CD4-positive, alpha-beta T cell treated with Interleukin-2 at 100 ng/mL for 4 hours (primary cell): ENCODE results near the gene AP3B1.
"Not testable (repeated sequence)": the region's sequence is repeated elsewhere in the genome, so short reads cannot be mapped to it uniquely, and the experiment has no call there.

Experiments
- DNase-seq: peaks from one replicate; pipeline ENCODE4 v3.0.0-alpha.2; 2020; ENCODE audit warnings: low spot score

AP3B1 gene

DNA sequence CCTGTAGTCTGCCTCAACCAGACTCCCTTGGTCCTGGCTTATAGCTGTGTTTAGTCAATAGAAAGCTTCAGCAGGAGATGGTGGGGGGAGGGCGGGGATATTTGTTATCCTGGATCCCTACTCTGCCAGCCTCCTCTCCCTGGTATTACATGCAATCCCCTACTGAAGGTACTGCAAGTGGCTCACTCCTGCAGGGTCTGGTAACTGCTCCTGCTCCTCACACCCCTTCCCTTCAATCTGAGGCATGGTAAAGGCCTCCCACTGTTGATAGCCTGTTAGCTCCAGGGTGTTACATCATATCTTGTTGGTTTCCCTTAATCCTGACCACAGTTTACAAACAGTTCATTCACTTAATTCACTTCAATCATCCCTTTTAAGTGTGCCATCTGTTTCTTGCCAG is 137.5 kb downstream of the AP3B1 start:
- DNase-seq, result no peak

GRCh38 chr5:78151594-78152271 is 142.8 kb downstream of the AP3B1 start:
- DNase-seq, result no peak

GRCh38 chr5:78137290-78137689 is 157.2 kb downstream of the AP3B1 start:
- DNase-seq, result no peak

DNA sequence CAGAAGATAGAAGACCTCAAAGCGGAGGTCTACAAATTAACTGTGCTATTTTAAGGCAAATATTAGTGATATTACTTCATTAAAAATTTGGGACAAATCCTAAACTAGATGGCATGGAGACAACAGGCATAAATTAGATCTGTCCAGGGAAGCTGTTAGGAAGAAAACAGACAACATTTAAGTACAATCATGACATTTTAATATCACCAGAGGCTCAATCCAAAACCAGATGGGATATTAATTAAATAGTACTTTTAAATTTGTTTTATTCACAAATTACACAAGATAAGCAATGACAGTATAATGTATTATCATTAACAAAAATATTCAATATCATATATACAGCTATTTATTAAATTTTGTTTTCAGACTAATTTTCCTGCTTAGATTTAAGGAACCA is 161.1 kb downstream of the AP3B1 start:
- no peak for DNase-seq

- no peak for DNase-seq
Measured at GRCh38 chr5:78132507-78132906, 162.0 kb downstream of the AP3B1 start.

DNA sequence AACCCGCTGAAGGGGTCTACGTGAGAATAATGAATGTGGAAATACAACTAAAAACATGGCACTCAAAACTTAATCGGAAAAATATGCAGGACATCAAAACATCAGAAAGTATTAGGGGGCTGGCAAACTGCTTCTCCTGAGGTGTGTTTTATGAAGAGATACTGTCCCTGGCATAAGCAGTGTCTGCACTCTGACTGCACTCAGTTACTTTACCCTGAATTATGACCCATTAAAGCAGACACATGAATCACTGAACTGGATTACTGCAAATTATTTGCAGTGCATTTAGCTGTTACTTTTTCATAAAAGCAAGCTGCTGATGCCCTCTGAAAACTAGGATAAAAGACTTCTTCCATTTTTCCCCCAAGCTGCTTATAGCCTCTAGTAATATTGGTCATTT is 164.9 kb downstream of the AP3B1 start:
- no peak for DNase-seq

DNA sequence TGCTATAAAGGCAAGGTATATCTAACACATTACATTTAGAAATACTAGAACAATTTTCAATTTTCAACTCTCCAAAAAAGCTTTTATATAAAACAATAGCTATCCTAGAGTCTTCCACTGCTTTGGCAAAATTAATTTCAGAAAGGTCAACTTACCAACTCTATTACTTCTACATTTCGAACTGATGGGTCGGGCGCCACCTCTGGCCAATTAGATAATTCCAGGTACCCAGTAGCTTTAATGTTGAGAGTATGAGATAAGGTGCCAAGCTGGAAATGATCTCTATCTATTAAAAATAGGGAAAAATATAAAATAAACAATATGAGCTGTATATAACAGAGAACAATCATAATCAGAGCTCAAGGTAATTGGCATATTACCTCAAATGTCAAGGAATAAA is 166.6 kb downstream of the AP3B1 start:
- DNase-seq, result no peak

- DNase-seq, result no peak
Measured at GRCh38 chr5:78126536-78126935, 168.0 kb downstream of the AP3B1 start.

DNA sequence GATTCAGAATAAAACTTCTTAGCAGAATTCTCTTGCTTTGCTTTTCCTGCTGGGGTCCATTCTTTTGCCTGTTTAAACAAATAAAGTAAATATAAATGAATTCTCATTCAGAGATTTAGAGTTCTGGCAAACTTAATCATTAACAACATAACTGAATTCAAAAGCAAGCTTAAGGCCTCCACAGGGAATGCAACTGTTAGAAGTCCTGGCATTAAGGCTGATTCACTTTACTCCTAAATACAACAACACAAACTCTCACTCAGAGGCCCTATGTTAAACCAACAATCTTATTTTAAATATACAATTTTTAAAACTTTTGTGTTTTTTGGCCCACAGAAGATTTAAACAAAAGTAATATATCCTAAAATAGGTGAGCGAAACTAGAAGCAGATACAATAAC is 178.3 kb downstream of the AP3B1 start:
- DNase-seq, result no peak

- no peak for DNase-seq
Measured at GRCh38 chr5:78113689-78114264, 180.7 kb downstream of the AP3B1 start.

DNA sequence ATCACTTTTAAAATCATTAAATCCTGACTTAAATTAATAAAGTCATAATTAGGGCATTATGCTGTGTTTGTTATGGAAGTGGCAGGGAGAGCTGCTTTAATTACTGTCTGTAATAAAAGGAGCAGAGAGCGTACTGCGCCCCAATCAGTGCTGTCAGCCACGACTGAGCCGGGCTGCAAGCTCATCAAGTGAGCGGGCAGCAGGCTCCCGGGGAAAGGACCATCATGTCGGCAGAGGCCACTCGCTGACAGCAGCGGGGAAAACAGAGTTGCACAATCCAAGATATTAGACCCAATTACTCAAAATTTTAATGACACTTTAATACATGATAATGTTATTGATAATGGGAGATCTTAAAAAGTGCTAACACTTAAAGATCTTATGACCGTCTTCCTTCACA is 181.6 kb downstream of the AP3B1 start:
- no peak for DNase-seq

GRCh38 chr5:78109891-78110324 is 184.6 kb downstream of the AP3B1 start:
- no peak for DNase-seq

GRCh38 chr5:78108564-78108963 is 185.9 kb downstream of the AP3B1 start:
- DNase-seq, result no peak

GRCh38 chr5:78103232-78103918 is 191.1 kb downstream of the AP3B1 start:
- no peak for DNase-seq

- no peak for DNase-seq
Measured at GRCh38 chr5:78102500-78102899, 192.0 kb downstream of the AP3B1 start.

DNA sequence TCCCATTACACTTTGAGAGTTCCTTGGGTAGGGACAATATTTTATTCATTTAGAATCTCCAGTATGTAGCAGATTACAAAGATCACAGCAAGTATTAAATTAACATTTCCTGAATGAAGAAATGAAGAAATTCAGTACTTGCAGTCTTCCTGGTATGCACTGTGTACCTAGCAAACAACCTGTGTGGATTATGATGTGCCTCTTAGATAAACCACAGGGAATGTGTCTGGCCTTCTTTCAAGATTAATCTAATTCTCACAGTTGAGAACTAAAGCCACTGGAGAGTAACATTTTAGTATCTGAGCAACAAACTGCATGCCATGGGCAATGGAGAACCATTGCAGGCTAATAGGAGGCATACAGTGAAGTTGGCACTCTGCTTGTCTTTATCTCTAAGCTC is 199.4 kb downstream of the AP3B1 start:
- no peak for DNase-seq

DNA sequence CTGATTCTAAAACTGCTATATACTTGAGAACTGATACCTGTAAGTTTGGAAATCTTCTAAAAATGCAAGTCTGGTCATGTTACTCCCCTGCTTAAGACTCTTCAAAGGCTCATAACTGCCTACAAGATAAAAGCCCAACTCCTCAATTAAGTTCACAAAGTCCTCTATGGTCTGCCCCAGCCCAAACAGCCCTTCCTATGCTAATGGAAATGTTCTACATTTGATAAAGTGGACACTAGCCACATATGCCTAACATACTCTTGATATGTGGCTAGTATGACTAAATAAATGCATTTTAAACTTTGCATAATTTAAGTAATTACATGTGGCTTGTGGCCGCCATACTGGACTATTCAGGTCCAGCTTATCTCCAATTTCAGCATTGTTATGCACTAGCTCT is 204.5 kb downstream of the AP3B1 start:
- no peak for DNase-seq

GRCh38 chr5:78078858-78079257 is 215.6 kb downstream of the AP3B1 start:
- no peak for DNase-seq

DNA sequence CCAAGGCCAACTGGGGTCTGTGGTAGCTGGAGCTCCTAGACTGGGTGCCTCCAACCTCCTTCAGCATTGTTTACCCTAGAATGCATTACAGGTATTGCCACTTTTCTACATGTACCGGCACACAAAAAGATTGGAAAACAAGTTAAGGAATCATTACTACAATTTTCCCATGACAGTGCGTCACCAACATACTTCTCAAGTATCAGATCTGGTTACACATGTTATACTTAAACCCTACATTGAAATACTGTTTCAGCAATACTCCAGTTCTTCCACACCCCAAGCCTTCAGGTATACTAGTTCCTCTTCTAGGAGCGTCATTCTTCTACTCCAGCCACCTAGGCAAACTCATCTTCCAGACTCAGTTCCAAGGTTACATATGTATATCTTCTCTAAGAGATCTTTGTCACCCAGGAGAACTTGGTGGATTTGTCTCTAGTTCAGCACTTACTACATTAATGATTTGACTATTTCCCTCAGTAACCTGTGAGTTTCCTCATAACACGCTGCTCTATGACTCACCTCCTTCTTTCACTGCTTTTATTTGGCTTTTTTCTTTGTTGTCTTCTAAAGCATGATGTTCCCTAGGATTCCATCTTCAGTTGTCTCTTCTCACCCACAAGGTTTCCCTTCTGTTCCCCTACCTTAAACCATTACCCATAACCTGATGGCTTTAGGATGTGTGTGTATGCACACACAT is 217.0 kb downstream of the AP3B1 start:
- no peak for DNase-seq

- DNase-seq, result no peak
Measured at GRCh38 chr5:78076351-78076750, 218.1 kb downstream of the AP3B1 start.

GRCh38 chr5:78075301-78075700 is 219.2 kb downstream of the AP3B1 start:
- DNase-seq, result no peak

- DNase-seq, result not testable (repeated sequence)
Measured at GRCh38 chr5:78070691-78071090, 223.8 kb downstream of the AP3B1 start.

DNA sequence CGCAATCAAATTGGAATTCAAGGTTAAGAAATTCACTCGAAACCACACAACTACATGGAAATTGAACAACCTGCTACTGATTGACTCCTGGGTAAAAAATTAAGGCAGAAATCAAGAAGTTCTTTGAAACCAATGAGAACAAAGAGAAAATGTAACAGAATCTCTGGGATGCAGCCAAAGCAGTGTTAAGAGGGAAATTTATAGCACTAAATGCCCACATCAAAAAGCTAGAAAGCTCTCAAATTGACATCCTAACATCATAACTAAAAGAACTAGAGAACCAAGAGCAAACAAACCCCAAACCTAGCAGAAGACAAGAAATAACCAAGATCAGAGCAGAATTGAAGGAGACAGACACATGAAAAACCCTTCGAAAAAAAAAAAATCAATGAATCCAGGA is 226.9 kb downstream of the AP3B1 start:
- not testable (repeated sequence) for DNase-seq
